Left lung (tissue), 10 donors: ENCODE measurements around the gene FAM151B. TPM values are rescaled to one million over a fixed set of nuclear protein-coding genes. Genes with fewer than 3 reads are reported as not detected.
A peak's percentile ranks its signal among the peaks of the same experiment; 100 is the strongest.

ENCODE experiments used
- ATAC-seq: fragments of 200-7000 bp; cut with Tn5 transposase; one replicate; pipeline ENCODE4 v1.9.1; 2020; ENCODE audit warnings: moderate library complexity
- DNase-seq, 4 donors: peaks; one replicate each; pipeline ENCODE4 v3.0.0-alpha.2; 2013 to 2020
- H3K27ac ChIP-seq, 2 donors: fragments of 200-600 bp; sonication (generic) in 1 of 2; one replicate each; pipeline versions ENCODE4 v1.5.0 to v1.8.0; 2020 to 2021
- H3K27me3 ChIP-seq, 2 donors: fragments of 200-600 bp; sonication (generic) in 1 of 2; one replicate each; pipeline versions ENCODE4 v1.5.0 to v1.8.0; 2020 to 2021
- H3K36me3 ChIP-seq, 2 donors: fragments of 200-600 bp; sonication (generic) in 1 of 2; one replicate each; pipeline versions ENCODE4 v1.5.0 to v1.8.0; 2020 to 2021
- H3K4me1 ChIP-seq, 2 donors: fragments of 200-600 bp; one replicate each; pipeline ENCODE4 v1.8.0; 2021
- H3K4me3 ChIP-seq, 2 donors: fragments of 200-600 bp; sonication (generic) in 1 of 2; one replicate each; pipeline versions ENCODE4 v1.5.0 to v1.8.0; 2020 to 2021; ENCODE audit warnings: mild to moderate bottlenecking in 1 of 2
- H3K9me3 ChIP-seq, 2 donors: fragments of 200-600 bp; sonication (generic) in 1 of 2; one replicate each; pipeline versions ENCODE4 v1.5.0 to v1.8.0; 2020 to 2021
- intact Hi-C, 2 donors: fragments of 100-400 bp; cut with DNase I; formaldehyde crosslinking; loops; one replicate each; pipeline versions ENCODE4 v1.11.2 to v1.14.2; 2022
- polyA plus RNA-seq, 6 donors: library from polyadenylated mRNA; unstranded; fragments of 120-200 nt; gene quantifications; one replicate each; pipeline ENCODE4 v1.2.1, GENCODE V29; 2013; ENCODE audit not compliant: insufficient read length in 6 of 6
- total RNA-seq, 2 donors: library from RNA; stranded (reverse); fragmentation: NEBNext Ultra II Directional; extraction: Animal tissue kit (Norgen Biotek cat#: 25700); gene quantifications; one replicate each; pipeline ENCODE4 v1.2.1, GENCODE V29; 2021
- TF ChIP-seq, protein P1 (sequence below), 2 donors: fragments of 200-600 bp; sonication (generic) in 1 of 2; IDR thresholded peaks; one replicate each; pipeline versions ENCODE4 v1.5.0 to v1.8.0; 2021; ENCODE audit warnings: antibody characterized with exemption in 2 of 2
- donor health status: DM: no; HTN: yes; CAD: no.
- donor health status: DM: no; HTN: no; CAD: no.

Gene FAM151B
- total and polyA plus RNA-seq, 8 donors, result 2.6 to 4.7 (median 3.0) TPM

DNA sequence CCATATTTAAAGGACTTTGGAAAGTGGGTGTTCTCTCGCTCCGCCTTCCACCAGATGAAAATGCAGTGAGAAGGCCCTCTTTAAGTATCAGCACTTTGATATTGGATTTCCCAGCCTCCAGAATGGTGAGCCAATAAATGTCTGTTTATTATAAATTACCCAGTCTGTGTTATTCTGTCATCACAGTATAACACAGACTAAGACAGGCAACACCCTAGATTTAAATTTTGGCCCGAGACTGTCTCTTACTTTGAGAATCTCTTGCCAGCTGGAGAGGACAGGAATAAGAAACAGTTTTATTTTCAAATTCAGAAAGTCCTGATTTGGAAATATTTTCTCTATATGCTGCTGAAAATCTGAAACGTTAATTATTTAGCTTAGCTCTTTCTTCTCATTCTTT lies 21.5 kb downstream of the FAM151B start:
- no peak overlapping the region for H3K4me3 ChIP-seq
- intact Hi-C loops, result no loop called here
- ATAC-seq (no peak), DNase-seq (no peak)
- peaks cover 0 to 16% of the 10 kb centered on the region in 2 donors for H3K36me3 ChIP-seq
- no peaks in the 10 kb centered on the region for H3K4me1 ChIP-seq
- TF ChIP-seq, protein P1, sequence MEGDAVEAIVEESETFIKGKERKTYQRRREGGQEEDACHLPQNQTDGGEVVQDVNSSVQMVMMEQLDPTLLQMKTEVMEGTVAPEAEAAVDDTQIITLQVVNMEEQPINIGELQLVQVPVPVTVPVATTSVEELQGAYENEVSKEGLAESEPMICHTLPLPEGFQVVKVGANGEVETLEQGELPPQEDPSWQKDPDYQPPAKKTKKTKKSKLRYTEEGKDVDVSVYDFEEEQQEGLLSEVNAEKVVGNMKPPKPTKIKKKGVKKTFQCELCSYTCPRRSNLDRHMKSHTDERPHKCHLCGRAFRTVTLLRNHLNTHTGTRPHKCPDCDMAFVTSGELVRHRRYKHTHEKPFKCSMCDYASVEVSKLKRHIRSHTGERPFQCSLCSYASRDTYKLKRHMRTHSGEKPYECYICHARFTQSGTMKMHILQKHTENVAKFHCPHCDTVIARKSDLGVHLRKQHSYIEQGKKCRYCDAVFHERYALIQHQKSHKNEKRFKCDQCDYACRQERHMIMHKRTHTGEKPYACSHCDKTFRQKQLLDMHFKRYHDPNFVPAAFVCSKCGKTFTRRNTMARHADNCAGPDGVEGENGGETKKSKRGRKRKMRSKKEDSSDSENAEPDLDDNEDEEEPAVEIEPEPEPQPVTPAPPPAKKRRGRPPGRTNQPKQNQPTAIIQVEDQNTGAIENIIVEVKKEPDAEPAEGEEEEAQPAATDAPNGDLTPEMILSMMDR (IDR thresholded peaks at IDR 0.05), result no peak
- H3K27me3 ChIP-seq, result no peaks in the 10 kb centered on the region
- no peak overlapping the region for H3K27ac ChIP-seq
- H3K9me3 ChIP-seq, result no peaks in the 10 kb centered on the region

DNA sequence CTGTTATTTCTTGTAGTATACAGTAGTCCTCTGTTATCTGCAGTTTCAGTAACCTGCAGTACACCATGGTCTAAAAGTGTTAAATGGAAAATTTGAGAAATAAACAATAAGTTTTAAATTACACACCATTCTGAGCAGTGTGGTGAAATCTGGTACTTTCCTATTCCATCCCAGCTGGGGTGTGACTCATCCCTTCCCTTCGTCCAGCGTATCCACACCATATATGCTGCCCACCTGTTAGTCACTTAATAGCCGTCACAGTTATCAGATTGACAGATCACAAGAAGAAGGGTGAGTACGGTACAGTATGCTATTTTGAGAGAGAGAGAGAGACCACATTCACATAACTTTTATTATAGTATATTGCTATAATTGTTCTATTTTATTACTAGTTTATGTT lies 28.9 kb downstream of the FAM151B start:
- H3K36me3 ChIP-seq, result peaks cover 0 to 32% of the 10 kb centered on the region in 2 donors
- ATAC-seq, result peak; percentile 26
- TF ChIP-seq, protein P1 (IDR thresholded peaks at IDR 0.05), result no peak
- no peaks in the 10 kb centered on the region for H3K27me3 ChIP-seq
- intact Hi-C loops, result no loop called here
- no peak for DNase-seq
- H3K27ac ChIP-seq, result no peak overlapping the region
- no peaks in the 10 kb centered on the region for H3K9me3 ChIP-seq
- H3K4me1 ChIP-seq, result no peaks in the 10 kb centered on the region
- H3K4me3 ChIP-seq, result no peak overlapping the region

DNA sequence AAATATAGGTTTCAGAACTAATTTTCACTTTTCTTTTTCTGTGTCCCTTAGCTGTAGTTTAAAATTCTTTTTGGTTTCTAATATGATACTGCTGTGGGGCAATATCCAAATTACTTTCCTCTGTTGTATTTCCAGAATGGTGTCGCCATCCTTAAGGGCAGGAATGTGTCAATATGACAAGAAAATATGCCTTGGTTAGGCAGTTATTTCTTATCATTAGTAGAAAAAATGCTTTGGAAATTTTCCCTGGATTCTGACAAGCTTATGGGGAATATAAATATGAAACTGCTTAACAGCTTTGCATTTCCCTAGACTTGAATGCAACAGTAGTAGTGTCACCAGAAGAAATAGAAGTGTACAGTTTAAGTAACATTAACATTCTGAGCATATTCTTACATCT lies 52.8 kb downstream of the FAM151B start:
- TF ChIP-seq, protein P1 (IDR thresholded peaks at IDR 0.05), result no peak
- Histone ChIP-seq H3K9me3 (peaks cover 0 to 3% of the 10 kb centered on the region in 2 donors), H3K4me1 (no peaks in the 10 kb centered on the region), H3K4me3 (no peak overlapping the region), H3K27me3 (no peaks in the 10 kb centered on the region), H3K27ac (no peak overlapping the region), H3K36me3 (no peaks in the 10 kb centered on the region)
- ATAC-seq, result no peak
- DNase-seq, result no peak
- intact Hi-C loops, result no loop called here

DNA sequence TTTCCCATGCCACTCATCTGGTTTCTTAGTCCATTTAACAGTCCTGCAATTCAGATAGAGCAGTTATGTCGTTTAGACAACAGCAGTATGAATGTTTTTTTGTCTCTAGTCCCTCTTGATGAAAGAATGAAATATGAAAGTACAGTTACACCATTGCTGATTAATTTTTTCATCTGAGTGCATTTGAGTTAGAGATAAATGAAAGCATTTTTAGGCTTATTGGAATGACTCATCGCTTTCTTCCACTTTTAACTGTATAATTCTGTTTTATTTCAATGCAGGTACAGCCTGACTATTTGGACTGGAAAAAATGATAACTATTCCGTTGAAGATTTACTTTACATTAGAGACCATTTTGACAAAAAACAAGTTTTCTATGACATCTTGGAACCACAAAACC lies 53.5 kb downstream of the FAM151B start:
- Histone ChIP-seq H3K36me3 (no peaks in the 10 kb centered on the region), H3K9me3 (no peaks in the 10 kb centered on the region), H3K27me3 (no peaks in the 10 kb centered on the region), H3K4me1 (no peaks in the 10 kb centered on the region), H3K27ac (no peak overlapping the region), H3K4me3 (no peak overlapping the region)
- no peak for ATAC-seq
- TF ChIP-seq, protein P1 (IDR thresholded peaks at IDR 0.05), result no peak
- intact Hi-C loops, result no loop called here
- DNase-seq, result no peak

DNA sequence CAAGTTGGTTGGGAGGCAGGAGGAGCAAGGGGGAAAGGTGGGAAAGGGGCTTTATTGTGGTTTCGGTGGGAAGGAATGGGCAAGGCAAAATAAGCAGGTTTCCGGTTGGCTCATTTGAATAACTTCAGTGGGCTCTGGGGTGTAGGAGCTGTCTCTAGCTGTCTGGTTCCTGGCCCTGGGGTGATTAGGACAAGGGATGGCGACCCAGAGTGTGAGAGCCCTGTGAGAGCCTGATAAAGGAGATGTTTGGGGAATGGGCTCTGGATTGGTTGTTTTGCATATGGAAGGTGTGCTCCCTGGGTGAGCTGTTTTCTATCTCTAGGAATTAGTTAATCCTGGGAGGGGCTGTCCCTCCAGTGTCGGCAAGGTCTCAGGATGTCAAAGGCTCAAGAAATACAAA lies 66.7 kb downstream of the FAM151B start:
- Histone ChIP-seq H3K27ac (no peak overlapping the region), H3K36me3 (no peaks in the 10 kb centered on the region), H3K9me3 (no peaks in the 10 kb centered on the region), H3K4me3 (no peak overlapping the region), H3K27me3 (peaks cover 8 to 36% of the 10 kb centered on the region in 2 donors), H3K4me1 (no peaks in the 10 kb centered on the region)
- ATAC-seq (no peak), DNase-seq (no peak)
- TF ChIP-seq, protein P1 (IDR thresholded peaks at IDR 0.05), result no peak
- intact Hi-C loops, result no loop called here
